Measurements from ENCODE around the gene LY6G5B. TPM values are rescaled to one million over a fixed set of nuclear protein-coding genes. Genes with fewer than 3 reads are reported as not detected.

Gene LY6G5B
- total and polyA plus RNA-seq, 2 donors (not counting 1 experiment from before 2014, with no cell fraction given) = 28.4 to 44.2 TPM

DNA sequence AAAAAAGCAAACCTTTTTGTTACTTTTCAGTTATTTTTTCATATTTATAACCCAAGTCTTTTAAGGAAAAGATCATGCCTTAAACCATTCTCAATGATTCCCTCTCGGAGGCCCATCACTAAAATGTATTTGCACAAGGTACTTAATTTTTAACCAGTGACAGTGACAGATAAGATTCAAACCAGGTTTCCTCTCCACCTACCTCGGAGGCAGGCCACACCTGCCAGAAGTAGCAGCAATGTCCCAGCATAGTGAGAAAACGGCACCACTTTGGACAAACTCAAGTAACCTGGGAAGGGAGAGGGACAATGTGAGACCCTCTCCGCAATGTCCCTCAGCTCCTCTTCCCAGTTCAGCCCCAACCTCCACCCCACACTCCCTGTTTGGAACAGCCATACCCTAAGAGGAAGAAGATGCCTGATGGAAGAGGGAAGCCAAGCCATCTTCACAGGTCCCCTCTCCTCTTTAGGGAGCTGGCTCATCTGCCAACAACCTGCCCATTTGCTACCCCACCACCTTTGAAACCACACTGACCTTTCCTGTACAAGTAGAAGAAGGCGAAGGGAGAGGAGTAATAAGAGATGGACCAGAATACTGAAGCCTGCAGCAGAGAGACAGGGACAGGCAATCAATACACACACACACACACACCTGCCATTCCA lies 31.1 kb downstream of the LY6G5B start:
- no peak overlapping the region for H3K4me3 ChIP-seq (ENCODE audit: control extremely low read depth in 1 of 5, extremely low read depth in 1 of 5, insufficient read depth in 1 of 5, low read depth in 2 of 5, low read length in 4 of 5)
- no peaks in the 10 kb centered on the region for H4K20me1 ChIP-seq (ENCODE audit: control insufficient read depth, insufficient read depth, low read length, poor library complexity, severe bottlenecking)
- Mint-ChIP-seq H3K4me3 (peak overlapping the region; percentile 98), H3K27me3 (no peaks in the 10 kb centered on the region), H3K9me3 (ENCODE audit: insufficient read depth) (no peaks in the 10 kb centered on the region), H3K4me1 (peaks cover 32% of the 10 kb centered on the region), H3K27ac (peak overlapping the region; percentile 28)
- H3K79me2 ChIP-seq (ENCODE audit: control insufficient read depth, insufficient read depth, low read length) = peaks cover 42% of the 10 kb centered on the region
- TF ChIP-seq EZH2 (IDR thresholded peaks at IDR 0.05; ENCODE audit: borderline replicate concordance, insufficient read depth, low read depth, low read length, poor library complexity, severe bottlenecking) = no peak
- TF ChIP-seq, protein P1, sequence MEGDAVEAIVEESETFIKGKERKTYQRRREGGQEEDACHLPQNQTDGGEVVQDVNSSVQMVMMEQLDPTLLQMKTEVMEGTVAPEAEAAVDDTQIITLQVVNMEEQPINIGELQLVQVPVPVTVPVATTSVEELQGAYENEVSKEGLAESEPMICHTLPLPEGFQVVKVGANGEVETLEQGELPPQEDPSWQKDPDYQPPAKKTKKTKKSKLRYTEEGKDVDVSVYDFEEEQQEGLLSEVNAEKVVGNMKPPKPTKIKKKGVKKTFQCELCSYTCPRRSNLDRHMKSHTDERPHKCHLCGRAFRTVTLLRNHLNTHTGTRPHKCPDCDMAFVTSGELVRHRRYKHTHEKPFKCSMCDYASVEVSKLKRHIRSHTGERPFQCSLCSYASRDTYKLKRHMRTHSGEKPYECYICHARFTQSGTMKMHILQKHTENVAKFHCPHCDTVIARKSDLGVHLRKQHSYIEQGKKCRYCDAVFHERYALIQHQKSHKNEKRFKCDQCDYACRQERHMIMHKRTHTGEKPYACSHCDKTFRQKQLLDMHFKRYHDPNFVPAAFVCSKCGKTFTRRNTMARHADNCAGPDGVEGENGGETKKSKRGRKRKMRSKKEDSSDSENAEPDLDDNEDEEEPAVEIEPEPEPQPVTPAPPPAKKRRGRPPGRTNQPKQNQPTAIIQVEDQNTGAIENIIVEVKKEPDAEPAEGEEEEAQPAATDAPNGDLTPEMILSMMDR (IDR thresholded peaks at IDR 0.05) = no peak
- peaks cover 0 to 42% of the 10 kb centered on the region in 2 experiments for H3K36me3 ChIP-seq (replicated peaks in 1 of 2; ENCODE audit: control extremely low read depth in 1 of 2, control insufficient read depth in 1 of 2, extremely low read depth in 1 of 2, insufficient read depth in 2 of 2, low read length in 1 of 2)
- CTCF ChIA-PET = interaction anchor here (1.2 kb wide), 1 partner anchor 102 kb away, joined by 4 read pairs; no protein-coding TSS in a partner anchor
- intact Hi-C loops (cut with micrococcal nuclease) = loop anchor here (5.0 kb wide), 1 partner anchor 34 kb away; the partner anchor contains the start of genes CSNK2B and LY6G5B
- ATAC-seq (ENCODE audit: low read depth) = no peak
- 100% methylated on average over 1 of the region's 5 CpGs for WGBS (ENCODE audit: insufficient coverage)
- POLR2A ChIA-PET = no interaction called here
- H3K27me3 ChIP-seq (replicated peaks in 1 of 4; ENCODE audit: control extremely low read depth in 1 of 4, control insufficient read depth in 3 of 4, insufficient read depth in 4 of 4, low read length in 3 of 4) = no peaks in the 10 kb centered on the region
- H2AFZ ChIP-seq (ENCODE audit: insufficient read depth, low read depth, low read length, poor library complexity, severe bottlenecking) = no peak overlapping the region
- H3K27ac ChIP-seq (ENCODE audit: low read length in 2 of 2) = no peak overlapping the region
- H3K9ac ChIP-seq (ENCODE audit: low read length) = no peak overlapping the region
- H3K9me3 ChIP-seq (ENCODE audit: control extremely low read depth in 1 of 3, control insufficient read depth in 2 of 3, insufficient read depth in 1 of 3, low read length in 2 of 3) = no peaks in the 10 kb centered on the region
- peaks cover 20 to 28% of the 10 kb centered on the region in 2 donors for H3K4me1 ChIP-seq (ENCODE audit: control insufficient read depth in 2 of 2, insufficient read depth in 2 of 2, low read length in 2 of 2)
- DNase-seq = no peak
- H3K4me2 ChIP-seq (replicated peaks; ENCODE audit: low read depth, low read length, poor library complexity, severe bottlenecking) = peak overlapping the region; percentile 75
